H1 (cell line): ENCODE data around the gene CCDC91. TPM values are rescaled to one million over a fixed set of nuclear protein-coding genes. Genes with fewer than 3 reads are reported as not detected.

Experiments used
- EP300 ChIP-seq, 2 experiments: IDR thresholded peaks; 1 replicate in 1 of 2; 2 replicates in 1 of 2; pipeline ENCODE4 v1.6.1; 2011 to 2012; ENCODE audit warnings: low read depth in 2 of 2, low read length in 2 of 2, mild to moderate bottlenecking in 2 of 2, borderline replicate concordance in 1 of 2, inconsistent platforms in 1 of 2, moderate library complexity in 1 of 2
- SIX5 ChIP-seq: IDR thresholded peaks from 2 replicates; pipeline ENCODE4 v1.6.1; 2011; ENCODE audit warnings: mild to moderate bottlenecking, low read depth, low read length
- polyA plus RNA-seq, 7 experiments: library from polyadenylated mRNA; depleted of rRNA in 3 of 7; stranded (reverse) in 5 of 7; unstranded in 2 of 7; fragments of >200 nt in 5 of 7; fragments of 200-250 nt in 2 of 7; gene quantifications; 1 replicate in 5 of 7; 2 replicates in 1 of 7; 4 replicates in 1 of 7; pipeline versions ENCODE4 v1.2.1 to v1.2.3, GENCODE V29; 2011 to 2013; ENCODE audit warnings: missing spikeins in 2 of 7, mixed read lengths in 2 of 7
- total RNA-seq: library from RNA; stranded (reverse); fragmentation: NEBNext Ultra II Directional; extraction: Animal tissue kit (Norgen Biotek cat#: 25700); gene quantifications from 2 replicates; pipeline ENCODE4 v1.2.1, GENCODE V29; 2021
- TF ChIP-seq, protein P1 (sequence below): fragments of 300-600 bp; sonication (generic); IDR thresholded peaks from 2 replicates; pipeline ENCODE4 v1.7.1; 2012; ENCODE audit warnings: low read length, moderate library complexity, mild to moderate bottlenecking, inconsistent platforms; ENCODE audit not compliant: insufficient replicate concordance

CCDC91 gene
- total and polyA plus RNA-seq, 2 of the 8 experiments (the other 6 are each of a cell fraction or from before 2014, with no cell fraction given): 8.6 to 23.1 TPM

GRCh38 chr12:28367326-28367725 is 177.1 kb downstream of the CCDC91 start (continued):
- TF ChIP-seq, protein P1, sequence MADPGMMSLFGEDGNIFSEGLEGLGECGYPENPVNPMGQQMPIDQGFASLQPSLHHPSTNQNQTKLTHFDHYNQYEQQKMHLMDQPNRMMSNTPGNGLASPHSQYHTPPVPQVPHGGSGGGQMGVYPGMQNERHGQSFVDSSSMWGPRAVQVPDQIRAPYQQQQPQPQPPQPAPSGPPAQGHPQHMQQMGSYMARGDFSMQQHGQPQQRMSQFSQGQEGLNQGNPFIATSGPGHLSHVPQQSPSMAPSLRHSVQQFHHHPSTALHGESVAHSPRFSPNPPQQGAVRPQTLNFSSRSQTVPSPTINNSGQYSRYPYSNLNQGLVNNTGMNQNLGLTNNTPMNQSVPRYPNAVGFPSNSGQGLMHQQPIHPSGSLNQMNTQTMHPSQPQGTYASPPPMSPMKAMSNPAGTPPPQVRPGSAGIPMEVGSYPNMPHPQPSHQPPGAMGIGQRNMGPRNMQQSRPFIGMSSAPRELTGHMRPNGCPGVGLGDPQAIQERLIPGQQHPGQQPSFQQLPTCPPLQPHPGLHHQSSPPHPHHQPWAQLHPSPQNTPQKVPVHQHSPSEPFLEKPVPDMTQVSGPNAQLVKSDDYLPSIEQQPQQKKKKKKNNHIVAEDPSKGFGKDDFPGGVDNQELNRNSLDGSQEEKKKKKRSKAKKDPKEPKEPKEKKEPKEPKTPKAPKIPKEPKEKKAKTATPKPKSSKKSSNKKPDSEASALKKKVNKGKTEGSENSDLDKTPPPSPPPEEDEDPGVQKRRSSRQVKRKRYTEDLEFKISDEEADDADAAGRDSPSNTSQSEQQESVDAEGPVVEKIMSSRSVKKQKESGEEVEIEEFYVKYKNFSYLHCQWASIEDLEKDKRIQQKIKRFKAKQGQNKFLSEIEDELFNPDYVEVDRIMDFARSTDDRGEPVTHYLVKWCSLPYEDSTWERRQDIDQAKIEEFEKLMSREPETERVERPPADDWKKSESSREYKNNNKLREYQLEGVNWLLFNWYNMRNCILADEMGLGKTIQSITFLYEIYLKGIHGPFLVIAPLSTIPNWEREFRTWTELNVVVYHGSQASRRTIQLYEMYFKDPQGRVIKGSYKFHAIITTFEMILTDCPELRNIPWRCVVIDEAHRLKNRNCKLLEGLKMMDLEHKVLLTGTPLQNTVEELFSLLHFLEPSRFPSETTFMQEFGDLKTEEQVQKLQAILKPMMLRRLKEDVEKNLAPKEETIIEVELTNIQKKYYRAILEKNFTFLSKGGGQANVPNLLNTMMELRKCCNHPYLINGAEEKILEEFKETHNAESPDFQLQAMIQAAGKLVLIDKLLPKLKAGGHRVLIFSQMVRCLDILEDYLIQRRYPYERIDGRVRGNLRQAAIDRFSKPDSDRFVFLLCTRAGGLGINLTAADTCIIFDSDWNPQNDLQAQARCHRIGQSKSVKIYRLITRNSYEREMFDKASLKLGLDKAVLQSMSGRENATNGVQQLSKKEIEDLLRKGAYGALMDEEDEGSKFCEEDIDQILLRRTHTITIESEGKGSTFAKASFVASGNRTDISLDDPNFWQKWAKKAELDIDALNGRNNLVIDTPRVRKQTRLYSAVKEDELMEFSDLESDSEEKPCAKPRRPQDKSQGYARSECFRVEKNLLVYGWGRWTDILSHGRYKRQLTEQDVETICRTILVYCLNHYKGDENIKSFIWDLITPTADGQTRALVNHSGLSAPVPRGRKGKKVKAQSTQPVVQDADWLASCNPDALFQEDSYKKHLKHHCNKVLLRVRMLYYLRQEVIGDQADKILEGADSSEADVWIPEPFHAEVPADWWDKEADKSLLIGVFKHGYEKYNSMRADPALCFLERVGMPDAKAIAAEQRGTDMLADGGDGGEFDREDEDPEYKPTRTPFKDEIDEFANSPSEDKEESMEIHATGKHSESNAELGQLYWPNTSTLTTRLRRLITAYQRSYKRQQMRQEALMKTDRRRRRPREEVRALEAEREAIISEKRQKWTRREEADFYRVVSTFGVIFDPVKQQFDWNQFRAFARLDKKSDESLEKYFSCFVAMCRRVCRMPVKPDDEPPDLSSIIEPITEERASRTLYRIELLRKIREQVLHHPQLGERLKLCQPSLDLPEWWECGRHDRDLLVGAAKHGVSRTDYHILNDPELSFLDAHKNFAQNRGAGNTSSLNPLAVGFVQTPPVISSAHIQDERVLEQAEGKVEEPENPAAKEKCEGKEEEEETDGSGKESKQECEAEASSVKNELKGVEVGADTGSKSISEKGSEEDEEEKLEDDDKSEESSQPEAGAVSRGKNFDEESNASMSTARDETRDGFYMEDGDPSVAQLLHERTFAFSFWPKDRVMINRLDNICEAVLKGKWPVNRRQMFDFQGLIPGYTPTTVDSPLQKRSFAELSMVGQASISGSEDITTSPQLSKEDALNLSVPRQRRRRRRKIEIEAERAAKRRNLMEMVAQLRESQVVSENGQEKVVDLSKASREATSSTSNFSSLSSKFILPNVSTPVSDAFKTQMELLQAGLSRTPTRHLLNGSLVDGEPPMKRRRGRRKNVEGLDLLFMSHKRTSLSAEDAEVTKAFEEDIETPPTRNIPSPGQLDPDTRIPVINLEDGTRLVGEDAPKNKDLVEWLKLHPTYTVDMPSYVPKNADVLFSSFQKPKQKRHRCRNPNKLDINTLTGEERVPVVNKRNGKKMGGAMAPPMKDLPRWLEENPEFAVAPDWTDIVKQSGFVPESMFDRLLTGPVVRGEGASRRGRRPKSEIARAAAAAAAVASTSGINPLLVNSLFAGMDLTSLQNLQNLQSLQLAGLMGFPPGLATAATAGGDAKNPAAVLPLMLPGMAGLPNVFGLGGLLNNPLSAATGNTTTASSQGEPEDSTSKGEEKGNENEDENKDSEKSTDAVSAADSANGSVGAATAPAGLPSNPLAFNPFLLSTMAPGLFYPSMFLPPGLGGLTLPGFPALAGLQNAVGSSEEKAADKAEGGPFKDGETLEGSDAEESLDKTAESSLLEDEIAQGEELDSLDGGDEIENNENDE: no peak
- TF ChIP-seq EP300 (IDR thresholded peaks at IDR 0.05; ENCODE audit: borderline replicate concordance in 1 of 2, low read depth in 2 of 2, low read length in 2 of 2) (no peak), SIX5 (no peak)
